Breast epithelium (tissue), 4 donors: ENCODE results near the gene RRP15. TPM values are rescaled to one million over a fixed set of nuclear protein-coding genes. Genes with fewer than 3 reads are reported as not detected.

Experiments used
- DNase-seq, 2 donors: peaks; one replicate each; pipeline ENCODE4 v3.0.0-alpha.2; 2019; ENCODE audit warnings: low spot score in 2 of 2
- H3K27ac ChIP-seq, 2 donors: fragments of 200-600 bp; sonication (generic) in 1 of 2; one replicate each; pipeline ENCODE4 v1.5.1; 2016 to 2019; ENCODE audit warnings: mild to moderate bottlenecking in 1 of 2
- H3K27me3 ChIP-seq, 2 donors: fragments of 200-600 bp; sonication (generic) in 1 of 2; one replicate each; pipeline versions ENCODE4 v1.5.1 to v1.6.0; 2017 to 2019; ENCODE audit warnings: control low read depth in 1 of 2, mild to moderate bottlenecking in 1 of 2
- H3K36me3 ChIP-seq: fragments of 200-600 bp; one replicate; pipeline ENCODE4 v1.5.1; 2019
- H3K4me1 ChIP-seq, 2 donors: fragments of 200-600 bp; sonication (generic); one replicate each; pipeline ENCODE4 v1.5.1; 2016 to 2019; ENCODE audit warnings: control low read depth in 1 of 2
- H3K4me3 ChIP-seq, 3 donors: fragments of 200-600 bp; sonication (generic); 1 replicate in 2 of 3; 2 replicates in 1 of 3; pipeline ENCODE4 v1.5.1; 2016 to 2019; ENCODE audit warnings: mild to moderate bottlenecking in 3 of 3, moderate library complexity in 2 of 3
- H3K9me3 ChIP-seq, 2 donors: fragments of 200-600 bp; sonication (generic) in 1 of 2; one replicate each; pipeline ENCODE4 v1.5.1; 2016 to 2019; ENCODE audit warnings: control low read depth in 1 of 2
- CTCF ChIP-seq, 3 donors: fragments of 450-650 bp; IDR thresholded peaks; one replicate each; pipeline ENCODE4 v1.5.1; 2016 to 2017; ENCODE audit warnings: antibody characterized with exemption in 3 of 3, mild to moderate bottlenecking in 3 of 3, moderate library complexity in 3 of 3
- POLR2A ChIP-seq: fragments of 450-650 bp; IDR thresholded peaks from one replicate; pipeline ENCODE4 v1.6.1; 2016; ENCODE audit warnings: antibody characterized with exemption, mild to moderate bottlenecking, moderate library complexity
- POLR2AphosphoS5 ChIP-seq, 3 donors: sonication (generic); formaldehyde crosslinking; IDR thresholded peaks; one replicate each; pipeline ENCODE4 v1.6.1; 2017; ENCODE audit warnings: antibody characterized with exemption in 3 of 3
- intact Hi-C: fragments of 100-400 bp; cut with DNase I; formaldehyde crosslinking; loops from one replicate; pipeline ENCODE4 v1.15.1; 2023; ENCODE audit warnings: low total_unique reads
- total RNA-seq, 3 donors: library from RNA; depleted of rRNA; stranded (reverse); fragments of >200 nt; gene quantifications; one replicate each; pipeline ENCODE4 v1.1.0, GENCODE V29; 2016

The RRP15 gene
- total RNA-seq, 3 donors from 2014 or later: 6.2 to 8.8 (median 7.8) TPM

GRCh38 chr1:218341325-218341724, 56.2 kb downstream of the RRP15 start:
- no peaks in the 10 kb centered on the region for H3K27me3 ChIP-seq
- no peak overlapping the region for H3K27ac ChIP-seq
- no peak overlapping the region for H3K4me3 ChIP-seq
- no peaks in the 10 kb centered on the region for H3K9me3 ChIP-seq
- TF ChIP-seq POLR2AphosphoS5 (IDR thresholded peaks at IDR 0.05) (no peak), CTCF (IDR thresholded peaks at IDR 0.05) (no peak), POLR2A (no peak)
- intact Hi-C loops: no loop called here
- H3K36me3 ChIP-seq: no peaks in the 10 kb centered on the region
- no peaks in the 10 kb centered on the region for H3K4me1 ChIP-seq
- no peak for DNase-seq

- H3K27ac ChIP-seq: no peak overlapping the region
- H3K36me3 ChIP-seq: no peaks in the 10 kb centered on the region
- DNase-seq: no peak
- TF ChIP-seq POLR2A (no peak), CTCF (IDR thresholded peaks at IDR 0.05) (no peak), POLR2AphosphoS5 (IDR thresholded peaks at IDR 0.05) (no peak)
- intact Hi-C loops: no loop called here
- no peaks in the 10 kb centered on the region for H3K9me3 ChIP-seq
- H3K4me1 ChIP-seq: no peaks in the 10 kb centered on the region
- no peaks in the 10 kb centered on the region for H3K27me3 ChIP-seq
- H3K4me3 ChIP-seq: no peak overlapping the region
Observed at GRCh38 chr1:218342091-218342490, 57.0 kb downstream of the RRP15 start.

- Histone ChIP-seq H3K4me3 (peak within 1 kb of the TSS; percentile 60 to 86 (median 78)), H3K36me3 (no peaks in the 10 kb centered on the region), H3K27me3 (no peaks in the 10 kb centered on the region), H3K27ac (peak within 1 kb of the TSS; percentile 85 to 89), H3K9me3 (no peaks in the 10 kb centered on the region), H3K4me1 (no peaks in the 10 kb centered on the region)
- TF ChIP-seq POLR2AphosphoS5 (IDR thresholded peaks at IDR 0.05): peak; percentile 48 to 90 (median 86)
- TF ChIP-seq CTCF (IDR thresholded peaks at IDR 0.05): peak in 2 of 3 donors; percentile 5 to 9
- TF ChIP-seq POLR2A: peak; percentile 72
- intact Hi-C loops: no loop called here
- peak in 1 of 2 donors; percentile 42 for DNase-seq
Observed at GRCh38 chr1:218344814-218345672, 60.0 kb downstream of the RRP15 start, which contains the start of gene TGFB2. TGFB2 (plus strand) TSS chr1:218345336; CDS start chr1:218346702, 1,366 bp downstream.

GRCh38 chr1:218345673-218346390, 60.7 kb downstream of the RRP15 start:
- H3K4me3 ChIP-seq: peak overlapping the region; percentile 60 to 86 (median 78)
- peak; percentile 30 to 63 for DNase-seq
- no peaks in the 10 kb centered on the region for H3K9me3 ChIP-seq
- no peaks in the 10 kb centered on the region for H3K36me3 ChIP-seq
- intact Hi-C loops: no loop called here
- H3K4me1 ChIP-seq: no peaks in the 10 kb centered on the region
- peak in 2 of 3 donors; percentile 5 to 16 for TF ChIP-seq POLR2AphosphoS5 (IDR thresholded peaks at IDR 0.05)
- TF ChIP-seq CTCF (IDR thresholded peaks at IDR 0.05): peak in 1 of 3 donors; percentile 7
- no peak for TF ChIP-seq POLR2A
- peak overlapping the region; percentile 85 to 89 for H3K27ac ChIP-seq
- H3K27me3 ChIP-seq: no peaks in the 10 kb centered on the region
